HCT116 (cell line): ENCODE data around the gene TAF5. TPM values are rescaled to one million over a fixed set of nuclear protein-coding genes. Genes with fewer than 3 reads are reported as not detected.

Experiments used
- ATAC-seq: fragments of 200-7000 bp; cut with Tn5 transposase; 2 replicates; pipeline ENCODE4 v1.9.1; 2020; ENCODE audit warnings: mild to moderate bottlenecking, moderate library complexity
- BruUV-seq: library from RNA; stranded (reverse); fragments of 400-500 nt; replicated peaks from 2 replicates; lab custom pipeline; 2021; lab: Mats Ljungman, UMichigan
- CTCF ChIA-PET: fragments of 300-600 bp; sonication (Branson Sonifier 250); formaldehyde crosslinking; loops from one replicate; lab custom pipeline; 2021; ENCODE audit warnings: antibody characterized with exemption; lab: Charles Lee
- POLR2A ChIA-PET: fragments of 300-600, 350-600 bp; sonication (Branson Sonifier 250); formaldehyde crosslinking; loops from one replicate; lab custom pipeline; 2021; ENCODE audit warnings: antibody characterized with exemption; lab: Charles Lee
- RAD21 ChIA-PET, 2 experiments: fragments of 300-600 bp; sonication (Branson Sonifier 250); formaldehyde crosslinking; loops; one replicate each; lab custom pipeline; 2023; ENCODE audit warnings: low total read pairs in 2 of 2; ENCODE audit not compliant: uncharacterized antibody in 2 of 2, unreplicated experiment in 2 of 2, low non-redundant PET in 1 of 2; lab: Charles Lee
- DNase-seq: peaks from one replicate; pipeline ENCODE4 v3.0.0-alpha.2; 2010; ENCODE audit warnings: low read depth, low spot score
- H2AFZ ChIP-seq: fragments of 200-600 bp; shearing (Covaris generic), sonication (generic); 2 replicates; pipeline ENCODE4 v1.6.1; 2017; ENCODE audit warnings: low read depth, mixed run types, mixed read lengths, antibody characterized with exemption, low read length; ENCODE audit not compliant: poor library complexity, severe bottlenecking
- H3K27ac ChIP-seq: 2 replicates; pipeline ENCODE4 v1.5.1; 2012; ENCODE audit warnings: low read depth, low read length
- H3K27me3 ChIP-seq: fragments of 200-600 bp; sonication (generic); 2 replicates; pipeline ENCODE4 v1.6.1; 2016; ENCODE audit warnings: mixed run types, low read length, mixed read lengths; ENCODE audit not compliant: insufficient read depth
- H3K36me3 ChIP-seq, 2 experiments: fragments of 200-500 bp in 1 of 2; fragments of 200-600 bp in 1 of 2; sonication (Bioruptor generic) in 1 of 2; sonication (generic) in 1 of 2; 2 replicates each; pipeline versions ENCODE4 v1.5.1 to v1.6.1; 2014 to 2016; ENCODE audit warnings: low read length in 2 of 2, inconsistent platforms in 1 of 2, mixed read lengths in 1 of 2, mixed run types in 1 of 2; ENCODE audit not compliant: insufficient read depth in 2 of 2, control insufficient read depth in 1 of 2
- H3K4me1 ChIP-seq, 2 experiments: fragments of 200-600 bp in 1 of 2; sonication (generic) in 1 of 2; 2 replicates each; pipeline versions ENCODE4 v1.5.1 to v1.6.1; 2012 to 2017; ENCODE audit warnings: low read length in 2 of 2, inconsistent platforms in 1 of 2, mild to moderate bottlenecking in 1 of 2, mixed read lengths in 1 of 2, mixed run types in 1 of 2, moderate library complexity in 1 of 2; ENCODE audit not compliant: insufficient read depth in 2 of 2, control insufficient read depth in 1 of 2
- H3K4me2 ChIP-seq: fragments of 200-600 bp; sonication (generic); 2 replicates; pipeline ENCODE4 v1.6.1; 2017; ENCODE audit warnings: mixed run types, low read length, mixed read lengths
- H3K4me3 ChIP-seq, 2 experiments: fragments of 200-600 bp in 1 of 2; sonication (generic) in 1 of 2; replicated peaks in 1 of 2; 2 replicates each; pipeline ENCODE4 v1.5.1; 2011 to 2016; ENCODE audit warnings: low read length in 2 of 2, control low read depth in 1 of 2, low read depth in 1 of 2, mild to moderate bottlenecking in 1 of 2, mixed read lengths in 1 of 2, mixed run types in 1 of 2
- H3K79me2 ChIP-seq: fragments of 200-600 bp; sonication (generic); 2 replicates; pipeline ENCODE4 v1.6.1; 2017; ENCODE audit warnings: mild to moderate bottlenecking, mixed run types, low read length, moderate library complexity, mixed read lengths; ENCODE audit not compliant: insufficient read depth
- H3K9ac ChIP-seq: fragments of 200-600 bp; sonication (generic); 2 replicates; pipeline ENCODE4 v1.6.1; 2016; ENCODE audit warnings: low read length, mixed read lengths
- H3K9me2 ChIP-seq: fragments of 200-600 bp; sonication (generic), shearing (Covaris generic); 2 replicates; pipeline ENCODE4 v1.6.1; 2017; ENCODE audit warnings: mixed run types, mild to moderate bottlenecking, moderate library complexity; ENCODE audit not compliant: insufficient read depth
- H3K9me3 ChIP-seq, 2 experiments: fragments of 200-500 bp in 1 of 2; fragments of 200-600 bp in 1 of 2; sonication (Bioruptor generic) in 1 of 2; sonication (generic) in 1 of 2; 2 replicates each; pipeline ENCODE4 v1.6.1; 2014 to 2017; ENCODE audit warnings: low read length in 2 of 2, mixed read lengths in 2 of 2, inconsistent platforms in 1 of 2, low read depth in 1 of 2, mild to moderate bottlenecking in 1 of 2, mixed run types in 1 of 2, moderate library complexity in 1 of 2; ENCODE audit not compliant: control insufficient read depth in 1 of 2, insufficient read depth in 1 of 2
- H4K20me1 ChIP-seq: fragments of 200-600 bp; sonication (generic), shearing (Covaris generic); 2 replicates; pipeline ENCODE4 v1.6.1; 2017; ENCODE audit warnings: mixed run types, mild to moderate bottlenecking, moderate library complexity; ENCODE audit not compliant: insufficient read depth
- CBX3 ChIP-seq: IDR thresholded peaks from 2 replicates; pipeline ENCODE4 v1.6.1; 2012; ENCODE audit warnings: low read depth
- EGR1 ChIP-seq: IDR thresholded peaks from 2 replicates; pipeline ENCODE4 v1.6.1; 2012; ENCODE audit warnings: low read depth
- FOSL1 ChIP-seq: IDR thresholded peaks from 2 replicates; pipeline ENCODE4 v1.6.1; 2012; ENCODE audit warnings: low read depth
- POLR2A ChIP-seq: IDR thresholded peaks from 2 replicates; pipeline ENCODE4 v1.7.0; 2011; ENCODE audit warnings: borderline replicate concordance; ENCODE audit not compliant: insufficient read depth, insufficient read length; ENCODE audit errors: extremely low read depth
- POLR2AphosphoS5 ChIP-seq: IDR thresholded peaks from 2 replicates; pipeline ENCODE4 v1.6.1; 2011; ENCODE audit warnings: mild to moderate bottlenecking, low read depth, low read length, moderate library complexity
- RAD21 ChIP-seq: IDR thresholded peaks from 2 replicates; pipeline ENCODE4 v1.6.1; 2012; ENCODE audit warnings: low read depth, mild to moderate bottlenecking
- REST ChIP-seq: IDR thresholded peaks from 2 replicates; pipeline ENCODE4 v1.6.1; 2012; ENCODE audit warnings: low read depth
- SIN3A ChIP-seq: IDR thresholded peaks from 2 replicates; pipeline ENCODE4 v1.6.1; 2012; ENCODE audit warnings: low read depth
- SP1 ChIP-seq: IDR thresholded peaks from 2 replicates; pipeline ENCODE4 v1.6.1; 2012; ENCODE audit warnings: low read depth
- TCF7L2 ChIP-seq: IDR thresholded peaks from 2 replicates; pipeline ENCODE4 v1.7.0; 2011; ENCODE audit warnings: borderline replicate concordance, inconsistent platforms; ENCODE audit not compliant: insufficient read depth, insufficient read length; ENCODE audit errors: extremely low read depth
- ZNF274 ChIP-seq: fragments of 200-500 bp; sonication (Bioruptor generic); IDR thresholded peaks from 2 replicates; pipeline ENCODE4 v1.6.1; 2014; ENCODE audit warnings: mild to moderate bottlenecking, low read depth, low read length, inconsistent platforms
- intact Hi-C: fragments of 100-400 bp; cut with micrococcal nuclease; formaldehyde crosslinking; loops from 2 replicates; pipeline ENCODE4 v1.10.0; 2022
- total RNA-seq: library from RNA; stranded (reverse); gene quantifications from one replicate; pipeline ENCODE4 v1.2.1, GENCODE V29; 2021; ENCODE audit not compliant: unreplicated experiment
- TF ChIP-seq, protein P1 (sequence below), 3 experiments: fragments of 200-600 bp in 1 of 3; sonication (generic) in 1 of 3; IDR thresholded peaks in 2 of 3; conservative IDR thresholded peaks in 1 of 3; 2 replicates each; pipeline ENCODE4 v1.5.1; 2012 to 2017; ENCODE audit warnings: low read depth in 2 of 3, low read length in 2 of 3, antibody characterized with exemption in 1 of 3, borderline replicate concordance in 1 of 3, control low read depth in 1 of 3, mild to moderate bottlenecking in 1 of 3, mixed read lengths in 1 of 3, mixed run types in 1 of 3, moderate library complexity in 1 of 3; ENCODE audit not compliant: insufficient read depth in 1 of 3
- TF ChIP-seq, protein P2 (sequence below): IDR thresholded peaks from 2 replicates; pipeline ENCODE4 v1.6.1; 2012

The TAF5 gene
- total RNA-seq, 1 experiment from 2014 or later: 9.2 TPM

DNA sequence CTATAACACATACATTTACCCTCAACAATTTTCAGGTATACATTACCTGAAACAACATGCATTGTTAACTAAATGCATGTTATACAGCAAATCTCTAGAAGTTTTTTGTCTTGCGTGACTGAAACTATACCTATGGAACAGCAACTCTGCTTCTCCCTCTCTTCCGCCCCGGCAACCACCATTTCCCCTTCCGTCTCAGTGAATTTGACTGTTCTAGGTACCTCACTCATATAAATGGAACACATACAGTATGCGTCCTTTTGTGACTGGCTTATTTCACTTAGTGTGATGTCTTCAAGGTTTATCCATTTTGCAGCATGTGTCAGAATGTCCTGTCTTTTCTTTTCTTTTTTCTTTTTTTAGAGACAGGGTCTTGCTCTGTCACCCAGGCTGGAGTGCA lies 61.9 kb downstream of the TAF5 start:
- H3K4me2 ChIP-seq: no peak overlapping the region
- TF ChIP-seq SP1 (no peak), POLR2AphosphoS5 (no peak), EGR1 (no peak), CBX3 (no peak), FOSL1 (no peak), REST (no peak), SIN3A (no peak), POLR2A (no peak), TCF7L2 (no peak), ZNF274 (no peak), RAD21 (no peak)
- TF ChIP-seq, protein P1, sequence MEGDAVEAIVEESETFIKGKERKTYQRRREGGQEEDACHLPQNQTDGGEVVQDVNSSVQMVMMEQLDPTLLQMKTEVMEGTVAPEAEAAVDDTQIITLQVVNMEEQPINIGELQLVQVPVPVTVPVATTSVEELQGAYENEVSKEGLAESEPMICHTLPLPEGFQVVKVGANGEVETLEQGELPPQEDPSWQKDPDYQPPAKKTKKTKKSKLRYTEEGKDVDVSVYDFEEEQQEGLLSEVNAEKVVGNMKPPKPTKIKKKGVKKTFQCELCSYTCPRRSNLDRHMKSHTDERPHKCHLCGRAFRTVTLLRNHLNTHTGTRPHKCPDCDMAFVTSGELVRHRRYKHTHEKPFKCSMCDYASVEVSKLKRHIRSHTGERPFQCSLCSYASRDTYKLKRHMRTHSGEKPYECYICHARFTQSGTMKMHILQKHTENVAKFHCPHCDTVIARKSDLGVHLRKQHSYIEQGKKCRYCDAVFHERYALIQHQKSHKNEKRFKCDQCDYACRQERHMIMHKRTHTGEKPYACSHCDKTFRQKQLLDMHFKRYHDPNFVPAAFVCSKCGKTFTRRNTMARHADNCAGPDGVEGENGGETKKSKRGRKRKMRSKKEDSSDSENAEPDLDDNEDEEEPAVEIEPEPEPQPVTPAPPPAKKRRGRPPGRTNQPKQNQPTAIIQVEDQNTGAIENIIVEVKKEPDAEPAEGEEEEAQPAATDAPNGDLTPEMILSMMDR (IDR thresholded peaks at IDR 0.05 in 2 of 3, conservative IDR thresholded peaks at IDR 0.05 in 1 of 3; ENCODE audit: borderline replicate concordance in 1 of 3, insufficient read depth in 1 of 3, low read depth in 2 of 3, low read length in 2 of 3): no peak
- TF ChIP-seq, protein P2, sequence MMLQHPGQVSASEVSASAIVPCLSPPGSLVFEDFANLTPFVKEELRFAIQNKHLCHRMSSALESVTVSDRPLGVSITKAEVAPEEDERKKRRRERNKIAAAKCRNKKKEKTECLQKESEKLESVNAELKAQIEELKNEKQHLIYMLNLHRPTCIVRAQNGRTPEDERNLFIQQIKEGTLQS: no peak
- intact Hi-C loops: no loop called here
- no peaks in the 10 kb centered on the region for H3K9me2 ChIP-seq
- no peaks in the 10 kb centered on the region for H3K4me1 ChIP-seq
- no peak overlapping the region for H3K27ac ChIP-seq
- peaks cover 65% of the 10 kb centered on the region for H3K79me2 ChIP-seq
- no peaks in the 10 kb centered on the region for H3K27me3 ChIP-seq
- ChIA-PET RAD21 (no interaction called here), CTCF (no interaction called here), POLR2A (no interaction called here)
- H3K36me3 ChIP-seq: peaks cover 77 to 80% of the 10 kb centered on the region in 2 experiments
- no peak overlapping the region for H3K9ac ChIP-seq
- H3K4me3 ChIP-seq: no peak overlapping the region
- H3K9me3 ChIP-seq: no peaks in the 10 kb centered on the region
- no peak overlapping the region for H2AFZ ChIP-seq
- BruUV-seq: no TSS peak
- no peak for DNase-seq
- no peak for ATAC-seq
- 0 out of 2 replicates have a peak, but pooled peaks cover 2% of the 10 kb centered on the region for H4K20me1 ChIP-seq
